Measurements from ENCODE around the gene MBOAT1. TPM values are rescaled to one million over a fixed set of nuclear protein-coding genes. Genes with fewer than 3 reads are reported as not detected.
A peak's percentile ranks its signal among the peaks of the same experiment; 100 is the strongest.

The MBOAT1 gene
- total and polyA plus RNA-seq, 2 experiments from 2014 or later: 0.74 to 10.4 TPM

DNA sequence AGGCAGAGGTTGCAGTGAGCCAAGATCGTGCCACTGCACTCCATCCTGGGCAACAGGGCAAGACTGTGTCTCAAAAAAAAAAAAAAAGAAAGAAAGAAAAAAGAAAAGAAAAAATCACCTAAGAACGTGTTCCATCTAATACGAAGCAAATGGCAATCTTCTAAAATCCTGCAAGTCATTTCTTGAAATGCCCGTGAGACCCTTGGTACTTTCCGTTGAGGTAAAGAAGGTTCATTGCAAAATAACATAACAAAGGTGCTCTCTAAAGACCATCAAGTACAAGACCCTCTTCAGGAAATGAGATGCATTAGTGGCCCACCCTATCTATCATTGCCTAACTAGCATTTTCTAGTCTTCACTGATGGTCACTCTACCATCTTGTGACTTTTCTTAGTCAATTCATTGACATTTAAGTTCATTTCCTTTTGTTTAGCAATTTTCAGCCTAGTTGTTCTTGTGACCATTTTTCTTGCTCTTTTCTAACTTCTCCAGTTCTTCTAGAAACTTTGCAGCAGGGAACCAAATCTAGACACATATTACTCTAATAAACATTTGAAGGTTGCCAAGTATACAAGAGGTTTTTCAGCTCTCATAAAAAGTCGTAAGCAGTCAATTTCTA, 14.0 kb downstream of the MBOAT1 start:
- Histone ChIP-seq H3K4me3 (no peak overlapping the region), H3K36me3 (replicated peaks; ENCODE audit: insufficient read depth, low read depth) (no peaks in the 10 kb centered on the region), H3K79me2 (peaks cover 14% of the 10 kb centered on the region), H3K4me2 (peak overlapping the region; percentile 46), H3K9me3 (ENCODE audit: low read depth) (no peaks in the 10 kb centered on the region), H3K4me1 (ENCODE audit: insufficient read depth) (peaks cover 11% of the 10 kb centered on the region), H2AFZ (no peak overlapping the region), H3K9me2 (replicated peaks; ENCODE audit: insufficient read depth) (no peaks in the 10 kb centered on the region), H3K27me3 (no peaks in the 10 kb centered on the region), H4K20me1 (ENCODE audit: insufficient read depth, poor library complexity, severe bottlenecking) (no peaks in the 10 kb centered on the region), H3K27ac (peak overlapping the region; percentile 17)
- no peak for TF ChIP-seq EZH2phosphoT487 (IDR thresholded peaks at IDR 0.05; ENCODE audit: low read depth, severe bottlenecking, unreplicated experiment)
- TF ChIP-seq, protein P1, sequence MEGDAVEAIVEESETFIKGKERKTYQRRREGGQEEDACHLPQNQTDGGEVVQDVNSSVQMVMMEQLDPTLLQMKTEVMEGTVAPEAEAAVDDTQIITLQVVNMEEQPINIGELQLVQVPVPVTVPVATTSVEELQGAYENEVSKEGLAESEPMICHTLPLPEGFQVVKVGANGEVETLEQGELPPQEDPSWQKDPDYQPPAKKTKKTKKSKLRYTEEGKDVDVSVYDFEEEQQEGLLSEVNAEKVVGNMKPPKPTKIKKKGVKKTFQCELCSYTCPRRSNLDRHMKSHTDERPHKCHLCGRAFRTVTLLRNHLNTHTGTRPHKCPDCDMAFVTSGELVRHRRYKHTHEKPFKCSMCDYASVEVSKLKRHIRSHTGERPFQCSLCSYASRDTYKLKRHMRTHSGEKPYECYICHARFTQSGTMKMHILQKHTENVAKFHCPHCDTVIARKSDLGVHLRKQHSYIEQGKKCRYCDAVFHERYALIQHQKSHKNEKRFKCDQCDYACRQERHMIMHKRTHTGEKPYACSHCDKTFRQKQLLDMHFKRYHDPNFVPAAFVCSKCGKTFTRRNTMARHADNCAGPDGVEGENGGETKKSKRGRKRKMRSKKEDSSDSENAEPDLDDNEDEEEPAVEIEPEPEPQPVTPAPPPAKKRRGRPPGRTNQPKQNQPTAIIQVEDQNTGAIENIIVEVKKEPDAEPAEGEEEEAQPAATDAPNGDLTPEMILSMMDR (IDR thresholded peaks at IDR 0.05; ENCODE audit: poor library complexity): no peak
- TF ChIP-seq EZH2 (IDR thresholded peaks at IDR 0.05; ENCODE audit: borderline replicate concordance): no peak
- DNase-seq (ENCODE audit: low spot score): no peak
- WGBS (ENCODE audit: low lambda C conversion rate, missing lambda C conversion rate): 85% methylated on average over 6 of the region's 6 CpGs

DNA sequence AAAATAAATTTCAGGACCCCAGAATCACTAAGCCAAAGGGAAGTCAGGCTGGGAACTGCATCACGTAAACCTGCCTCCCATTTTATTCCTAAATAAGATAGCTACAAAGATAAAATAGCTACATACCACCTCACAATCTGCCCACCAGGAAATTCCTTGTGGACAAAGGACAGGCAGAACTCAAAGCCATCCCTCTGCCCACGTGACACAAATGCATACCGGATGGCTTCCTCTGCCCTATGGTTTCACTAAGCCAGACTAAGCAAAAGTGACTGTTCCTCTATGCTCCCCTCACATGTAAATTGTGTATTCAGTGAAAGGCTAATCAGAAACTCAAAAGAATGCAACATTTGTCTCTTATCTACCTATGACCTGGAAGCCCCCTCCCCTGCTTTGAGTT, 15.0 kb downstream of the MBOAT1 start:
- H3K27ac ChIP-seq: no peak overlapping the region
- no peak overlapping the region for H2AFZ ChIP-seq
- H4K20me1 ChIP-seq (ENCODE audit: insufficient read depth, poor library complexity, severe bottlenecking): no peaks in the 10 kb centered on the region
- H3K4me1 ChIP-seq (ENCODE audit: insufficient read depth): peaks cover 9% of the 10 kb centered on the region
- no peak overlapping the region for H3K4me3 ChIP-seq
- peaks cover 14% of the 10 kb centered on the region for H3K79me2 ChIP-seq
- no peaks in the 10 kb centered on the region for H3K27me3 ChIP-seq
- DNase-seq (ENCODE audit: low spot score): no peak
- no peak overlapping the region for H3K4me2 ChIP-seq
- H3K36me3 ChIP-seq (replicated peaks; ENCODE audit: insufficient read depth, low read depth): no peaks in the 10 kb centered on the region
- WGBS (ENCODE audit: low lambda C conversion rate, missing lambda C conversion rate): 43% methylated on average over 3 of the region's 3 CpGs
- H3K9me2 ChIP-seq (replicated peaks; ENCODE audit: insufficient read depth): no peaks in the 10 kb centered on the region
- TF ChIP-seq, protein P1 (IDR thresholded peaks at IDR 0.05; ENCODE audit: poor library complexity): no peak
- TF ChIP-seq EZH2phosphoT487 (IDR thresholded peaks at IDR 0.05; ENCODE audit: low read depth, severe bottlenecking, unreplicated experiment) (no peak), EZH2 (IDR thresholded peaks at IDR 0.05; ENCODE audit: borderline replicate concordance) (no peak)
- H3K9me3 ChIP-seq (ENCODE audit: low read depth): no peaks in the 10 kb centered on the region

DNA sequence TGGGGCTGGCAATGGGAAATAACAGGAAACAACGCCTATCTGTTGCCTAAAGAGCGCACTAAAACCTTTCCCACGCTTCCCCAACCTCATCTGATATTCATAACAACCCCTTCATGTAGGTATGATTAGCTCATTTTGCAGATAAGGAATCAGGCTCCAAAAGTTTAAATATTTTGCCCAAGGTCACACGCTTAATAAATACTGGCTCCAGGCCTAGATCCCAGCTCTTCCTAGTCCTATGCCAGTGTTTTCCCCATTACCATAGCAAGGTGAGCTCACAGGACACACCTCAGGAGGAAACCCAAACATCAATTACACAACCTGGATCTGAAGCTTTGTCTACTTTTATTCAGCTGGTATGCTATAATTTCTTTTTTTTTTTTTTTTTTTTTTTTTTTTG, 19.6 kb downstream of the MBOAT1 start:
- TF ChIP-seq, protein P1 (IDR thresholded peaks at IDR 0.05; ENCODE audit: poor library complexity): no peak
- no peak for TF ChIP-seq EZH2phosphoT487 (IDR thresholded peaks at IDR 0.05; ENCODE audit: low read depth, severe bottlenecking, unreplicated experiment)
- no peak for TF ChIP-seq EZH2 (IDR thresholded peaks at IDR 0.05; ENCODE audit: borderline replicate concordance)
- Histone ChIP-seq H3K27me3 (no peaks in the 10 kb centered on the region), H3K79me2 (peaks cover 8% of the 10 kb centered on the region), H4K20me1 (ENCODE audit: insufficient read depth, poor library complexity, severe bottlenecking) (no peaks in the 10 kb centered on the region), H2AFZ (no peak overlapping the region), H3K27ac (peak overlapping the region; percentile 36), H3K9me2 (replicated peaks; ENCODE audit: insufficient read depth) (no peaks in the 10 kb centered on the region), H3K36me3 (replicated peaks; ENCODE audit: insufficient read depth, low read depth) (no peaks in the 10 kb centered on the region), H3K4me3 (no peak overlapping the region), H3K4me1 (ENCODE audit: insufficient read depth) (no peaks in the 10 kb centered on the region), H3K4me2 (no peak overlapping the region), H3K9me3 (ENCODE audit: low read depth) (no peaks in the 10 kb centered on the region)
- no peak for DNase-seq (ENCODE audit: low spot score)
- WGBS (ENCODE audit: low lambda C conversion rate, missing lambda C conversion rate): 93% methylated on average over 4 of the region's 4 CpGs

Measured in hepatocyte (in vitro differentiated cells).